NCI-H69 (cell line): ENCODE measurements around the gene PTPRN2.
A peak's percentile ranks its signal among the peaks of the same experiment; 100 is the strongest.

Source experiments
- DNase-seq: peaks from one replicate; lab custom pipeline; 2025; lab: John Stamatoyannopoulos, UW

The PTPRN2 gene

DNA sequence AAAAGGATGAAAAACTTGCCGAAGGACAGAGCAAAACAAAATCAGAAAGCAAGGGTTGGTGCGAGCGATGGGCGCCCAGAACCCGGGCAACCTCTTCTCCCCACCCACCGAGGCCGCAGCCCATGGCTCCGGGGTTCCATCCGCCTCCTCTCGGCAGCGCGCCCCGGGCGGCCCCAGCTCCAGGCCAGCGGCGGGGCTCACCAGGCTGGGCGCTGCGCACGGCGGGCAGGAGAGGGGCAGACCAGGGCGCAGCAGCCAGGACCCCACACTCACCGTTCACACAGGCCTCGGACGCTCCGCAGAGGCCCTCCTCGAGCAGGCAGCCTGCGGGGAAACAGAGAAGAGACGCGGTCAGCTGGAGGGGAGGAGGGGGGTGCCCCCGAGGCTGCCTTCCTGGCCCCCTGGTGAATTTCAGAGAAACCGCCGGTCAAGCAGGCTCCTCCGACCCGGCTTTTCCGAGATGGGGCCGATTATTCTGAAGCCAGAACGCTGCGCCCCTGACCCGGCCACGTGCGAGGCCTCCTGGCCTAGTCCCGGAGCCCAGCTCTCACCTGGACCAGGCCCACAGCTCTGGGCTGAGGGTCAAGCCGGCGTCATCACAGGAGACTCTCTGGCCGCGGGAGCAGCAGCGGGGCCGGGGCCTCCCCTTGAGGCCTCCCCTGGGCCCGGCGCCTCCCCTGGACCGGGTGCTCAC lies 98.0 kb downstream of the PTPRN2 start:
- DNase-seq: no peak

DNA sequence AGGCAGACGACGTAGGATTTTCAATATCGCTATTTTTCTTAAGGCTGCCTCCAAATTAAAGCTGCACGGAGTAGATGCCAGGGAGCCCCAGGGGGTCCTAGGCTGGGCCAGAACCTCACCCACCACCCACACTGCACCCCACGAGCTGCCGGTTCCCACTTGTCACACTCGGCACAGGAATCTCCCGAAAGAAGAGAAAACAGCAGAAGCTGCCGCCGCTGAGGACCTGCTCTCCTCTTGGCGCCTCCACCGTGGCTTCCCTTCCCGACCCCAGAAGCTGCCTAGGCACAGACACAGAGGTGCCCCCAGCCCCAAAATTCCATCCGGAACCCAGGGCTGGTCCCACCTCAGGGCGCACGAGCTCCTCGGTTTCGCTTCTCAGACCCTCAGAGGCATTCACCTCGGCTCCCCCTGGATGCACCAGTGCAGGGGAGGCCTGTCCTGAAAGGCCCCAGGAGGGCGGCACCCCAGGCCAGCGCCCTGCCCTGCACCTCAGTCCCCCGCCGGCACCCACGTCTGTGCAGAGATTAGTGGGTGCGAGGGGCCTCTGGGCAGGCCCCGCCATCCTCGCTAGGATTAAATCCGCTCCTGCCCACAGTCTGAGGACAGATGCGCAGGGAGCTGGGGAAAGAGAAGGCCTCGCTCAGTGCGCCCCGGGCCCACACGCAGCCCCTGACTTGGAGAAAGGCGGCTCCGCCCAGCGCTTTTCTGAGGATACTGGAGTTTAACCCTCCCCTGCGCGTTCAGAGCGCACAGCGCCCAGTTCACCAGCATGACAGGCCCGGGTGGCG lies 99.2 kb downstream of the PTPRN2 start:
- no peak for DNase-seq

DNA sequence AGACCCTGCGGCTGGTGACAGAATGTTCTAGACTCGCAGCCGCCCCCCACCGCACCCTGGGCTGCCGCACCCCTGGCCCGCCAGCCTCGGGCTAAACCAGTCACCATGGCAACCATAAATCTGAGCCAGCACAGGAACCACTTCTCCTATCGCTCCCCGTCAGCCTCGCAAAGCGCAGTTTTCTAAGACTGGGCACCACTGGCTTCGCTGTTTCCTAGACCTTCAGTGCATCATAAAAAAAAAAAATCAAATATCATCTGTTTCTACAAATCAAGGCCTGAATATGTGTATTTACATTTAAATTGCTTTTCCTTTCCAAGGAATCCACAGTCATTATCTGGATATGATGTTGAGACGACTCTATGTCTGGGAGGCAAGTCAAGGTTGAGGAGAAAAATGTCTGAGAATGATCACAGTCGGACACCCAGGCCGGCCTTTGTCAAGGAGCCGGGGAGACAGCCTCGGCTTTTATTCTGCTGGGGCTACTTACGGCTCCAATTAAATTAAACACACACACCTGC lies 99.9 kb downstream of the PTPRN2 start:
- DNase-seq: peak; percentile 88

DNA sequence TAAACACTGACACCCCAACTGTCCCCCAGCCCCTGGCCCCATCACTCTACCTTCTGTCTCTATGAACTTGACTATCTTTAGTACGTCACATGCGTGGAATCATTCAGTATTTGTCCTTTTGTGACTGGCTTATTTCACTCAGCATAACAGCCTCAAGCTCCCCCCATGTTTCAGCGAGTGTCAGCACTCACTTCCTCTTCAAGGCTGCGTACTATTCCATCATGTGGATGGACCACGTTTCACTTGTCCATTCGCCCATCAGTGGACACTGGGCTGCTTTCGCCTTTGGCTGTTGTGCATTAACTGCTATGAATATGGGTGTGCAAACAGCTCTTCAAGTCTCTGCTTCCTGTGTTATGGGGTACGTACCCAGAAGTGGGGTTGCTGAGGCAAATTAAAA lies 100.7 kb downstream of the PTPRN2 start:
- DNase-seq: no peak

DNA sequence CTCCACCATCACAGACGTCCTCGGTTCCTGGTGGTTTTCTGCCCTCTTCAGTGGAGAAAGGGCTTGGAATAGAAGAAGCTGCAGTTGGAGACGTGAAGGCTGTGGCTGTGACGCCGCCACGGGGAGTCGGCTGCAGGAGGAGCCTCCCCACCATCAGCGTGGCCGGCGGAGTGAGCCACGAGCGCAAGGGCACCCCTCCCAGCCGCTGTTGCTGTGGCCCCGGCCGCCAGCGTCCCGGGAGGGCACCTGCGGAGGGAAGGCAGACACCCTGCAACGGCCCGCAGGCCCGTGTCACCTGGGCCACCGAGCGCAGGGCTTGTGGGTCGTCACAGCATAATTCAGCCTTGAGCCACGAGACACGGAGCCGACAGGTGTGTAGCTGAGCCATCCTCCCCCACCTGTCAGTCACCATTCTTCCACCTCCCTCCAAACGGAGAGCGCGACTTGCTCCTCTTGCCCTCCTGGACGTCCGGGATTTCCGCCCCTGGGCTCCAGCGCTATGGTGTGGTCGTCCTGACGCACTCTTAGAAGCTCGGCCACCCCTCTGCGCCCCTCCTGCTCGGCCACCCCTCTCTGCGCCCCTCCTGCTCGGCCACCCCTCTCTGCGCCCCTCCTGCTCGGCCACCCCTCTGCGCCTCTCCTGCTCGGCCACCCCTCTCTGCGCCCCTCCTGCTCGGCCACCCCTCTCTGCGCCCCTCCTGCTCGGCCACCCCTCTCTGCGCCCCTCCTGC lies 102.7 kb downstream of the PTPRN2 start:
- no peak for DNase-seq

DNA sequence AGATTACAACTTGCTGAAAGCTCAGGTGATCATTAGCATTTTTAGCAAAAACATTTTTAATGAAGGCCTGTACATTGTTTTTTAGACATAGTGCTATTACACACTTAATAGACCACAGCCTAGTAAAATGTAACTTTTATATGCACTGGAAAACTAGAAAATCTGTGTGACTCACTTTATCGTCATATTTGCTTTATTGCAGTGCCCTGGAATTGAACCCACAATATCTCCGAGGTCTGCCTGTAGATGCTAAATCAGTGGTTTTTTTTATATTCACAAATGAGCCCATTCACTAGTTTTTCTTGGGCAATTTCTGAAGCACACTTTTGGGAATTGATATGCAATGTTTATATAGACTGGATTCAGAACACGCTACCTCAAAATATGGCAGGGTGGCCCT lies 105.1 kb downstream of the PTPRN2 start:
- no peak for DNase-seq

DNA sequence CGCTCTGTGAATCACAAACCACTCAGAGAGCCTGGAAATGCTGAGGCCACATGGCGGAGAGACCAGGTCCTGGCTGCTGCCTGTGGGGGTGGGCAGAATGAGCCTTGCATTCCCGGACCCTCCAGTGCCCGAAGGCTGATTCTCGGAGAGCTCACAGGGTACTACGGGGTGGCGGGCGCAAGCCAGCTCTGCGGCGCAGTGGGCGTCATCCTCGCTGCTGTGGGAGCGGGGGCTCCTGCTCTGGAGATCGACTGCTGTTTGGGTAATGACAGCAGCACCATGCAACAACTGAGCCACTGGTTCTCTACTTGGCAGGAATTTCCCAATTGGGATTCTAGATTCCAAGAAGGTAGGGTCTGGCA lies 108.0 kb downstream of the PTPRN2 start:
- DNase-seq: no peak

DNA sequence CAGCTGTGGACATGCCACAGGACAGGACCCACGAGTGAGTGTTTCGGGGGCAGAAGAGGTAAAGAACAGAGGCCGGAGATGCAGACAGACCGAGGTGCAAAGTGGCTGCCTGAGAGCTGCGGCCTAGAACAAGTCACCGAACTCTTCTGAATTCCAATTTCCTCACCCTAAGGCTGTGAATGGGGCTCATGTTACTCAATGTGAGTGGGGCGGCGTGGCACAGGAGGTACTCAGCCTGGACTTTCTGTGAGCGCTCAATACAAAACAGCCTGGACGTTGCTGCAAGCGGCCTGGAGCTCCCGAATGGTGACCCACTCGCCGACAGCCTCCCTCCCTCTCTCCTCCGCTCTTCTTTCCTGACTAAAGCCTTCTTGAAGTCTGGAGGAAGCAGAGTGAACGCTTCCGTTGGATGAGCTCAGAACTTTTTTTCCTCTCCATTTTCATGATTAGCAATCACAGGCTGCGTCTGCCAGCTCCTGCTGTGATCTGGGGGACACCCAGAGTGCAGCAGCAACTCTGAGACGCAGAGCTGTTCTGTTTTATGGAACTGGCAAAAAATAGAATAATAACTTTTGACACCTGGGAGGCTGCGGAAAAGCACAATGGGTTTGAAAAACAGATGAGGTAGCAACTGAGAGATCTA lies 108.5 kb downstream of the PTPRN2 start:
- no peak for DNase-seq

DNA sequence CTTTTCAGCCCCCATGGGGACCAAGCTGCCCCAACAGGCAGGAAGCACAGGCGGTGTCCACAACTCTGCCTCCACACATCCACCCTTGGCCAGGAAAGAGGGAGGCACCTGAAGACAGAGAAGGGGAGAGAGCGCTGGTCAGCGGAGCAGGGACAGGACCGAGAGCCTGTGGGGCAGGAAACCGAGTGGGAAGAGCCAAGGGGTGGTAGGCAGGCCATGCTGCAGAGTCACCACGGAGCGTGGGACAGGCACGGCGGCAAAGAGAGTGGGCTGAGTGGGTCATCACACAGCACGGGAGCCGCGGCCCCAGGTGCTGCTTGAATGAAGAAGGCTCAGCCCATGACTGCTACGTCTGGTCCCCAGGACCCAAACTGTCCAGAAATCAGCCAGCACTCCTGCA lies 109.8 kb downstream of the PTPRN2 start:
- no peak for DNase-seq

DNA sequence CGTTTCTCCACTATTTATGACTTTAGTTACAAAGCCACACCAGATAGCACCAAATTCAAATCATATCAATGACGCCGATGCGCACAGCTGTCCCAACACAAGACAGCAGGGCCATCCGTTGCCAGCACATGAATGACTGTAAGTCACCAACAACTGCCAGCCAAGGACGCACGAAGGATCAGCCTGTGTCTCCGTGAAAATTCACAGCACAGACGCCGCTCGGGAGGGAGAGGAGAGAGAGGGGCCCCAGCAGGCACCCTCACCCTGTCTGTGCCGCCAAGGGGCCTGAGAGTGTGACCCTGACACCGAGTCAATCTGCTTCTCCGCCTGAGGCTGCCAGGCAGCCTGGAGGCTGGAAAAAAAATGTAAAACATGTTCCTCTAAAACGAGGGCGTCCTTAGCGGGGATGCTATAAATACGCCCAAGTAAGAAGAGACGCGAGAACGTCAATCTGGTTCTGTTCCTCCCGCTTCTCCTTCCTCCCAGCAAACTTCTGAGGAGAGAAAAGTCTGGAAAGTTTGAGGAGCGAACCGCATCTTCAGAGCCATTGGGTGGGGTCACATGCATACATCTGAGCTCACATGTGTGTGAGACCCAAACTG lies 111.2 kb downstream of the PTPRN2 start:
- DNase-seq: no peak

DNA sequence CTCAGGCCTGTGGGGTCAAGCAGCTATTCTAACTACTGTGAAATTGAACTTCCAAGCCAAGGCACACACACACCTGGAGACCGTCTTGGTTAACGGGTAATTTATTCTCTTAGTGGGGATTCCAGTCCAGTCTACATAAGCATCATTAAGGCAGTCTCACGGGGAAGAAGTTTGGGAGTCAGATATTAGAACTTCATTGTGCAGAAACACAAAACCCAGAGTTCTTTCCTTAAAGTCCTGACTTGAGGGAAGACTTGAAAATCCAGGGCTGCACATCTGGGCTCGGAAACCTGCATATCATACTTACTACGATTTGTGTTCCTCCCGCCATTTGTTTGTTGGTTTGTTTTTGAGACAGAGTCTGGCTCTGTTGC lies 112.0 kb downstream of the PTPRN2 start:
- no peak for DNase-seq

DNA sequence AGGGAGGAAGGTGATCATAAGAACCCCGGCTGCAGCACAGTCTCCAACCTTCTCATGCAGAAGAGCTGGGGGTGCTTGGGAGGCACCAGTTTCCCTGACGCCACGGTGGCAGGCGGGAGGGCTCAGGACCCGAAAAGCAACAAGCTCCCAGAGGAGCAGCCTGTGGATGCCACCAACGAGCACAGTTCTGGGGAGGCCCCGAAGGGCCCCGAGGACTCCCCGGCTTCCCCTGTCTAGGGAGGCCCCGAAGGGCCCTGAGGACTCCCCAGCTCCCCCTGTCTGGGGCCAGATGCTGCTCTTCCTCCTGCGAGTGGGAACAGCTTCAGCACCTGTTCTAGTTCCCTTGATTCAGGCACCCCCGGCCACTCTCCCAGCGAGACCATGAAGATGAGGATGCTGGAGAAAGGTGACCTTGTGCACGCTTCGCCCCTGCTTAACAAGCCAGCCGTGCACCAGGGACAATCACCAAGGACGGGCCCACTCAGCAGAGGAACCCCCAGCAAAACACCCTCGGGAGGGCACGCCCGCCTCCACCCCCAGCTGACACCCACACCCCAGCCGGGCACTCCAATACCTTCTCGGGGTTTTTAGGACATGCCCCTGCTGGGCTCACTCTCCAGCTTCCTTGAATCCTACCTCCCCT lies 112.5 kb downstream of the PTPRN2 start:
- DNase-seq: no peak

DNA sequence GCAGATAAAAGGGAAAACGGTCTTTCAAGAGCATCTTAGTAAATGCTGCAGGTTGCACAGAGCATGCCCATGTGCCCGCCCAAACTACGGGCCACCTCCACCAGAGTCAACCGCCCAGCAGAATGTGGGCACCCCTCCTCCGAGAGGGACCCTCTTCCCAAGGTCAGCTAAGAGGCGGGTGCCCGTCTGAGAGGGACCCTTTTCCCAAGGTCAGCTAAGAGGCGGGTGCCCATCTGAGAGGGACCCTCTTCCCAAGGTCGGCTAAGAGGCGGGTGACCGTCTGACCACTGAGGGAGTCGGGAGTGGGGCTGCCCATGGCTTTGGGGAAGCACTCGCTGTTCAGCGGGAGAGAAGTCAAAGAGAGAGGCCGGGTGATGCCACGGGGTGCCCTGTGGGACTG lies 113.1 kb downstream of the PTPRN2 start:
- DNase-seq: no peak

DNA sequence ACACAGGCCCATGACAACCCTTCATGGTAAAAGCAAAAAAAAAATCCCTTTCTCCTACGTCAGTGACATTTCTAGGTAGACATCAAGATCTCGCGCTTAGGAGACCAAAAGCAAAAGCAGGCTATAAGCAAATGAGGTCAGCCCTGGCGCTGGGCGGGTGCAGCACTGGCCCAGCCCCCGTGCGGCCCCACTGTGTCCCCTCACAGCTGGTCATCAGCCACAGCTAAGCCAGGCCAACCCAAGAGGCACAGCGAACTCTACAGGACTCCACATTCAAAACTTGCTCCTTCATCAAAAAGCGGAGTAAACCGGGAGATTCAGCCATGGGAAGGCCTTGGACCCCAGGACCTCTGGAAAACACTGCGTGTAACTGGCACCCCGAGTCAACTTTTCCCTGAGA lies 113.7 kb downstream of the PTPRN2 start:
- DNase-seq: no peak

DNA sequence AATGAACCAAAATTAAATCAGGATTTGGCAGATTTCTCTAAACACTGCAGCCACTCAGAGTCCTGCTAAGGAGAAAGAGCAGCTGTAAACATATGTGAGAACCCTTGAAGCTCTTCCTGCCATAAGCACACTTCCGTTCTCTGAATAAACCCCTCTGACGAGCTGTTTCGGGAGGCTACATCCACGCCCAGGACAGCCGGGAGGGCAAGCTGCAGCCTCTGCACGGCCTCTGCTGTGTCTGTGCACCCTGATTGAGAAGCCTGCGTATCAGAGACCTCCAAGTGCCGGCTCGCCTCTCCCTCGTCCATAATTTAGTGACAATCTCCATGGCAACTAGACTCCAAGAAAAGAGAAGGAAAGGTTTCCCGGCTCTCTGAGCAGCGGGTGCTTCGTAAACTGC lies 114.4 kb downstream of the PTPRN2 start:
- DNase-seq: no peak

DNA sequence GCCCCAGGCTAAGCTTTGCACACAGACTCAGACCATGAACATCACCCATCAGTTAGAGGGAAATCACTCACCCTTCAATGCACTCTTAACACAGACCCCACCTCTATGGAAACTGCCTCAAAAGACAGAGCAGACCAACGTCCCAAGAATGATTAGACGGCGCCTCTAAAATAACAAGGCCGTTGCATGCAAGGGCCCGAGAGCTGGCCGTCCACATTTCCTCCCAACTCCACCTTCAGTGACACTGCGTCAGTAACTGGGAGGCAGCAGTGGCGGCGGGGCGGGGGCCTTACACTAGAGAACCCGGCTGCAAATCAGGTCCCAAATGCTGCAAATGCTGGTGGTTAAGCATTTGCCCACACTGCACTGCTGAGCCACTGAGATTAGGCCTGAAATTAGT lies 115.0 kb downstream of the PTPRN2 start:
- no peak for DNase-seq

DNA sequence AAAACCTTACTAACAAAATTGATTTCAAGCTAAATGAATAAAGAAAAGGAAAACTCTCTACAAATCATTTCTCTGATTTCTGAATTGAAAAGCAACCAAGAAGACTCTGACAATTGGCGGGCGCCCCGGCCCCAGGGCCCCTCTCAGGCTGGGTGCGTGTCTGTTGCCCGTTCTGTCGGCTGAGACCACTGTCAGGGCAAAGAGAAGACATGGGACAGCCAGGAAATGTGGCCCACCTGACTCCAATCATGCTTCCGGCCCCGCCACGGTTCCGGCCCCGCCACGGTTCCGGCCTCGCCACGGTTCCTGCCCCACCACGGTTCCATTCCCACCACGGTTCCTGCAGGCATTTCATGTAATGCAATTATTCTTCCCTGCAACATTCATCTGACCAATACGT lies 115.9 kb downstream of the PTPRN2 start:
- no peak for DNase-seq

DNA sequence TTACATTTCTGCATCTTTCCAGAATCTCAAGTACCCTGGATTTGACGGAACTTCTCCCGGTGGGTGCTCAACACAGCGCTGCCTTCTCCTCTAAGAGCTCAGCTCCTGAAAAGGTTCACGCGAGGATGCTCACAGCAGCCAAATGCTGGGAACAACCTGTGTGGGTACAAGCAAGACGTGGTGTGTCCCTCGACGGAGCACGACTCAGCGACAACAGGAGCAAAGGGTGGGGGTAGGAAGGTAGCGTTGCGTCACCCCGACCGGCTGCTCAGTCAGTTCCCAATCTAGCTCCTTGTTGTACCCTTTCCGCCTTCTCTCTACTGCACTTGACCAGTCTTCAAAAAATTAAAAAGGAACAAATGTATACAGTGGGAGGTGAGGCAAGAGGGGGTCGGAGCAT lies 117.3 kb downstream of the PTPRN2 start:
- DNase-seq: no peak

DNA sequence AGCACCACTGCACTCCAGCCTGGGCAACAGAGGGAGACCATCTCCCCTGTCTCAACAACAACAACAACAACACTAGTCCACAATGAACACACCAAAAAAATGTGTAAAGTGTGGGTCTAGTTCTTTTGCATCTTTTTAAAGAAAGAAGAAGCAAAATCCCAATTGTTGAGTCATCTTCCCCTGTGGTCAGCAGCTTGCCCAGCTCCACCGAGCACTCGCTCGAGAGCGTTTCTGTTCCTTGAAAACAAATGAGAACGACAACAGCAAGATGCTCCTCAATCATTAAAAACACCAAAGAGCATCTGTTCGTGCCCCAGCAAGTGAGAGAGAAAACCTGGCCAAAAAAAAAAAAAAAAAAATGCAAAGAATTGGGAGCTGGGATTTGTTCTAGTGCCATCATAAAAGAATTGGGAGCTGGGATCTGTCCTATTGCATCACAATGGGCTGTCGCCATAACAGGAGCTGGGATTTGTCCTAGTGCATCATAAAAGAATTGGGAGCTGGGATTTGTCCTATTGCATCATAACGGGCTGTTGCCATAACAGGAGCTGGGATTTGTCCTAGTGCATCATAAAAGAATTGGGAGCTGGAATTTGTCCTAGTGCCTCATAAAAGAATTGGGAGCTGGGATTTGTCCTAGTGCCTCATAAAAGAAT lies 118.1 kb downstream of the PTPRN2 start:
- DNase-seq: no peak

DNA sequence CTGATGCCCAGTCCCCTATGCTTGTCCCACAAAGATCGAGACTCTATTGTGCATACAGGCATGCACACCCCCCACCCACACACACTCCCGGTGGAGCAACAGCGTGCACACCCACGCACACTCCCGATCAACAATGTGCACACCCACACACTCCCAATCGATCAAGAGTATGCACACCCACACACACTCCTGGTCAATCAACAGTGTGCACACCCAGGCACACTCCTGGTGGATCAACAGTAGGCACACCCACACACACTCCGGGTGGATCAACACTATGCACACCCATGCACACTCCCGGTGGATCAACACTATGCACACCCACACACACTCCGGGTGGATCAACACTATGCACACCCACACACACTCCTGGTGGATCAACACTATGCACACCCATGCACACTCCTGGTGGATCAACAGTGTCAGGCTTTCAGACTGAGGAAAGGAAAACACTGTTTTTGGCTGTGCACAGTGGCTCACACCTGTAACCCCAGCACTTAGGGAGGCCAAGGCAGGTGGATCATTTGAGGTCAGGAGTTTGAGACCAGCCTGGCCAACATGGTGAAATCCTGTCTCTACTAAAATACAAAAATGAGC lies 118.8 kb downstream of the PTPRN2 start:
- DNase-seq: no peak

DNA sequence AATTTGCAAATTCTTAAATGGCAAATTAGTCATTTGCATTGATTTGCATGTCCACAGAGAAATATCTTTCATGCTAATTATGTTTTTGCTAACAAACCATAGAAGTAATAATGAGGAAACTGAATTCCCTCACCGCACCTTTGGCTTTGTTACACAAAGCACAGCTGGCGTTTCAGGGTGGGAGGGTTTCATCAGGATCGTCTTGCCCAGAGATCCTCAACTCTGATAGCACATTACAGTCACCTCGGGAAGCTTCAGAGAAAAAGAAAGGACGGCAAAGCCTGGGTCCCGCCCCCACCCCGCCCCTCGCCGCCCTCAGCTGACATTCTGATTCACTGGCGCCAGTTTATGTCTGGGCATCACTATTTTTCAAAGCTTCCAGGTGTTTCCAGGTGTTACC lies 119.4 kb downstream of the PTPRN2 start:
- peak; percentile 37 for DNase-seq
